ENCODE measurements around the gene DCST2. TPM values are rescaled to one million over a fixed set of nuclear protein-coding genes. Genes with fewer than 3 reads are reported as not detected.

Gene DCST2
- total RNA-seq, 1 donor from 2014 or later = 0.64 TPM

DNA sequence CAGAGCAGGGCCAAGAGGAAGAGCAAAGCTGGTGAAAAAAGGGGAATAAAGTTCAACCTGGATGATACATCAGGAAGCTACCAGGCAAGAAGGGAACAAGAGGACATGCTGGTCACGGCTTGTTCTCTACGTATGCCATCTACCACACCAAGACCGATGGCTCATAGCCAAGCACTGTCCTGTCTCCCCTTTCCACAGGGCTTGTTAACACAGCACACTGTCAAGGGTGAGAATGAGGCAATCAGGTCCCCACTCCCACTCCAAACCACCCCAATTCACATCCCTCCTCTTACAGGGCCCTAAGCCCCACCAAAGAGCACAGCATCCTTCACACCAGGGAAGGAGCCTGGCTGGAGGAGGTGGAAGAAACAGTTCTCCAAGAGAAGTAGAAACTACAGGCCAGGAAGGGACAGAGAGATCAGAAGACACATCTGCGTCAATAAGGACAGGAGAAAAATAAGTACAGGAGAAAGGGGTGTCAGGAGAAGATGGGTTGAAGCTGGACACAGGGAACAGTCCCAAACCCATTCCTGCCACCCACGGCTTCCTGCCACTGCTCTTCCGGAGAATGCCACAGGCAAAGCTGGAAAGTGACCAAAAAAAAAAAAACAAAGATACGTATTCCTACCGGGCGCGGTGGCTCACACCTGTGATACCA lies 62.1 kb downstream of the DCST2 start:
- no peaks in the 10 kb centered on the region for H3K36me3 Mint-ChIP-seq (ENCODE audit: unreplicated experiment)

DNA sequence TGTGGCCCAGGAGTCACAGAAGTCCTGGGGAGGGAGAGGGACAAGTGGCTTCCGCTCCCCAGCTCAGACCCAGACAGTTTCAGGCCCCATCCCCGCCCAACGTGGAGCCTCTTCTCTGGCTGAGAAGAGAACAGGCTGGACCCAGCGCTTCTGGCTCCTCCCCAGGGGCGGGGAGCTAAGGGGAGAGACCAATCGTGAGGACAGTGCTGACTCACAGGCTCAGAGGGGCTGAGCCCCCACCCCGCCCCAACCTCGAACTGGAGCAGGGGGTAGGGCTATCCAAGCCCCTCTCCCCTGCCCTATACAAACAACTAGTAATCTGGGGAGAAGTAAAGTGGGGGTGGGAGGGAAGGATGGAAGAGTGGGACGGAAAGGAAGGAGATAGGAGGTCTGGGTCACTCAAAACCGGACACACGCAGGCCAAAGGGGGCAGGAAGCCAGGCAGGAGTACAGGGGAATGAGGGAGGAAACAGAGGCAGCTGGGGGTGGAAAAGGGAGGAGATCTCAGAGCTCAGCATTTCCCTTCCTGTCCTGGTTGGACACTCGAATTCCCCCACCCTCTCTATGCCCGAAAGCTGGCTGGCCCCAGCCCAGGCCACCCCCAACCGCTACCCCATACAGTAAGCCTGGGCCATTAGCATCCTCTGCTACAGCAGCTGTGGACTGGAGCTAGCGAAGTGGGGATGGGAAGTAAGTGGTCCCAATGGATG lies 62.8 kb downstream of the DCST2 start, which contains the start of gene SHC1:
TSS of gene SHC1 (minus strand) at position 117 of the 710 bp plus-strand sequence. CDS start 221 bp downstream, outside the sequence.
- no peak for TF ChIP-seq CTCF (IDR thresholded peaks at IDR 0.05; ENCODE audit: partially characterized antibody, unreplicated experiment)
- peaks cover 31% of the 10 kb centered on the region for H3K4me1 Mint-ChIP-seq (ENCODE audit: low read depth, unreplicated experiment)
- H3K27me3 Mint-ChIP-seq (ENCODE audit: unreplicated experiment) = peaks cover 9% of the 10 kb centered on the region
- H3K27ac Mint-ChIP-seq (ENCODE audit: unreplicated experiment) = peak within 1 kb of the TSS; percentile 98
- peak within 1 kb of the TSS; percentile 98 for H3K4me3 Mint-ChIP-seq (ENCODE audit: unreplicated experiment)
- peaks cover 6% of the 10 kb centered on the region for H3K9me3 Mint-ChIP-seq (ENCODE audit: unreplicated experiment)
- H3K36me3 Mint-ChIP-seq (ENCODE audit: unreplicated experiment) = no peaks in the 10 kb centered on the region
- DNase-seq = peak; percentile 92

More for the DNA sequence above, 62.1 kb downstream of the DCST2 start:
- Mint-ChIP-seq H3K9me3 (ENCODE audit: unreplicated experiment) (peaks cover 6% of the 10 kb centered on the region), H3K4me1 (ENCODE audit: low read depth, unreplicated experiment) (peaks cover 31% of the 10 kb centered on the region), H3K4me3 (ENCODE audit: unreplicated experiment) (peak overlapping the region; percentile 98), H3K27ac (ENCODE audit: unreplicated experiment) (peak overlapping the region; percentile 98), H3K27me3 (ENCODE audit: unreplicated experiment) (peaks cover 9% of the 10 kb centered on the region)
- TF ChIP-seq CTCF (IDR thresholded peaks at IDR 0.05; ENCODE audit: partially characterized antibody, unreplicated experiment) = no peak
- DNase-seq = no peak

DNA sequence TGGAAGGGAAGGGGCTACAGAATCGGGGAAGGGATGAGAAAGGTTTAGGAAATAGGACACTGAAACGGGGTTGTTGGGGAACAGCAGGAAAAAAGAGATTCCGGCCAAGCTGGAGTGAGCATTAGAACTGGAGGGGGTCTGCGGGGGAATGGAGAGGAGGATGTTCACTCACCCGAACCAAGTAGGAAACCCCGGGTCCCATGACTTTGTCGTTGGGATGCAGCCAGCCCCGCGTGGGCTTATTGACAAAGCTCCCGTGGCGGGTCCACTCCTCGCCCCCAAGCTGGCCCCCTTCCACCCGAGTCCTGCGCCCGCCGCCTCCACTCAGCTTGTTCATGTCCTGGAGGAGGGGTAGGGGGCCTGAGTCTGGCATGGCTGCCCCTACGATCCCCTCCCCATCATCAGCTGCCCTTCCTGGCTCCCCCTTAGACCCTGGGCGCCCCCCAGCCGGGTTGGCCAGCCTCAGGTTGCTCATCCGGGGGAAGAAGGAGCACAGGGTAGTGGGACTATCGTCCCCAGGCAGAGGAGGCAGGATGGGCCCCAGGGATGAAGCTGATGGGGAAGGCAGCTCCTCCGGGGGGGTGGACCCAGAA lies 63.6 kb downstream of the DCST2 start:
- Mint-ChIP-seq H3K4me3 (ENCODE audit: unreplicated experiment) (peak overlapping the region; percentile 98), H3K36me3 (ENCODE audit: unreplicated experiment) (no peaks in the 10 kb centered on the region), H3K9me3 (ENCODE audit: unreplicated experiment) (peaks cover 7% of the 10 kb centered on the region), H3K27me3 (ENCODE audit: unreplicated experiment) (peaks cover 9% of the 10 kb centered on the region), H3K27ac (ENCODE audit: unreplicated experiment) (peak overlapping the region; percentile 98), H3K4me1 (ENCODE audit: low read depth, unreplicated experiment) (peaks cover 31% of the 10 kb centered on the region)
- no peak for DNase-seq
- no peak for TF ChIP-seq CTCF (IDR thresholded peaks at IDR 0.05; ENCODE audit: partially characterized antibody, unreplicated experiment)

- Mint-ChIP-seq H3K4me3 (ENCODE audit: unreplicated experiment) (peak overlapping the region; percentile 98), H3K27ac (ENCODE audit: unreplicated experiment) (peak overlapping the region; percentile 94), H3K27me3 (ENCODE audit: unreplicated experiment) (peaks cover 9% of the 10 kb centered on the region), H3K36me3 (ENCODE audit: unreplicated experiment) (no peaks in the 10 kb centered on the region), H3K4me1 (ENCODE audit: low read depth, unreplicated experiment) (peaks cover 31% of the 10 kb centered on the region), H3K9me3 (ENCODE audit: unreplicated experiment) (peaks cover 7% of the 10 kb centered on the region)
- no peak for TF ChIP-seq CTCF (IDR thresholded peaks at IDR 0.05; ENCODE audit: partially characterized antibody, unreplicated experiment)
- no peak for DNase-seq
Measured at GRCh38 chr1:154969246-154969645, 64.3 kb downstream of the DCST2 start.

Data from glutamatergic neuron (in vitro differentiated cells).